ENCODE measurements around the gene LINC01488.

- TF ChIP-seq POLR2A (IDR thresholded peaks at IDR 0.05; ENCODE audit: low read depth, low read length) (no peak), SUZ12 (IDR thresholded peaks at IDR 0.05; ENCODE audit: unreplicated experiment) (no peak), BCL11A (IDR thresholded peaks at IDR 0.05; ENCODE audit: low read depth, low read length) (no peak), CTCF (IDR thresholded peaks at IDR 0.05 in 2 of 3, conservative IDR thresholded peaks at IDR 0.05 in 1 of 3; ENCODE audit: control insufficient read depth in 2 of 3, extremely low read depth in 1 of 3, insufficient read depth in 1 of 3, low read depth in 3 of 3, low read length in 3 of 3) (no peak), EZH2 (IDR thresholded peaks at IDR 0.05; ENCODE audit: borderline replicate concordance, control insufficient read depth, low read depth, low read length) (no peak), SIX5 (IDR thresholded peaks at IDR 0.05; ENCODE audit: low read depth, low read length, severe bottlenecking) (no peak)
Measured at GRCh38 chr11:69524291-69524882, 42.9 kb downstream of the LINC01488 start.
